Measurements from ENCODE around the gene C3orf33.

C3orf33 gene

GRCh38 chr3:155743606-155744005, 62.5 kb downstream of the C3orf33 start:
- no peak for TF ChIP-seq EZH2 (IDR thresholded peaks at IDR 0.05; ENCODE audit: borderline replicate concordance, low read depth, low read length, severe bottlenecking)
- TF ChIP-seq CTCF (IDR thresholded peaks at IDR 0.05; ENCODE audit: borderline replicate concordance, extremely low read depth, low read length, poor library complexity, severe bottlenecking), result no peak
- H3K9ac ChIP-seq (ENCODE audit: low read depth, low read length), result peak overlapping the region; percentile 63
- no peaks in the 10 kb centered on the region for H3K79me2 ChIP-seq (ENCODE audit: insufficient read depth, low read length)
- peaks cover 18% of the 10 kb centered on the region for H3K4me1 ChIP-seq (ENCODE audit: insufficient read depth, low read length)
- no peaks in the 10 kb centered on the region for H4K20me1 ChIP-seq (ENCODE audit: insufficient read depth, low read length)
- H3K4me3 ChIP-seq (ENCODE audit: low read depth in 1 of 2, low read length in 2 of 2), result peak overlapping the region; percentile 48 to 78; a peak in 3 of 4 replicates
- H3K36me3 ChIP-seq (ENCODE audit: insufficient read depth, low read length), result no peaks in the 10 kb centered on the region
- no peaks in the 10 kb centered on the region for H3K9me3 ChIP-seq (ENCODE audit: insufficient read depth, low read length, severe bottlenecking)
- ATAC-seq (ENCODE audit: insufficient read depth, low read depth) (no peak), DNase-seq (no peak)
- no peak overlapping the region for H3K27ac ChIP-seq (ENCODE audit: low read length)
- H3K27me3 ChIP-seq (ENCODE audit: insufficient read depth, low read length, poor library complexity), result peaks cover 27% of the 10 kb centered on the region
- H3K4me2 ChIP-seq (ENCODE audit: insufficient read depth, low read length), result peak overlapping the region; percentile 99
- peak overlapping the region; percentile 96 for H2AFZ ChIP-seq (ENCODE audit: low read depth, low read length)

- Histone ChIP-seq H3K27ac (ENCODE audit: low read length) (no peak overlapping the region), H3K36me3 (ENCODE audit: insufficient read depth, low read length) (no peaks in the 10 kb centered on the region), H4K20me1 (ENCODE audit: insufficient read depth, low read length) (no peaks in the 10 kb centered on the region), H3K4me3 (ENCODE audit: low read depth in 1 of 2, low read length in 2 of 2) (no peak overlapping the region), H3K4me1 (ENCODE audit: insufficient read depth, low read length) (peaks cover 18% of the 10 kb centered on the region), H3K9me3 (ENCODE audit: insufficient read depth, low read length, severe bottlenecking) (no peaks in the 10 kb centered on the region), H3K27me3 (ENCODE audit: insufficient read depth, low read length, poor library complexity) (peaks cover 27% of the 10 kb centered on the region), H2AFZ (ENCODE audit: low read depth, low read length) (no peak overlapping the region), H3K79me2 (ENCODE audit: insufficient read depth, low read length) (no peaks in the 10 kb centered on the region), H3K9ac (ENCODE audit: low read depth, low read length) (no peak overlapping the region), H3K4me2 (ENCODE audit: insufficient read depth, low read length) (no peak overlapping the region)
- ATAC-seq (ENCODE audit: insufficient read depth, low read depth), result no peak
- DNase-seq, result no peak
- no peak for TF ChIP-seq EZH2 (IDR thresholded peaks at IDR 0.05; ENCODE audit: borderline replicate concordance, low read depth, low read length, severe bottlenecking)
- no peak for TF ChIP-seq CTCF (IDR thresholded peaks at IDR 0.05; ENCODE audit: borderline replicate concordance, extremely low read depth, low read length, poor library complexity, severe bottlenecking)
Observed at GRCh38 chr3:155742349-155742965, 63.6 kb downstream of the C3orf33 start.

DNA sequence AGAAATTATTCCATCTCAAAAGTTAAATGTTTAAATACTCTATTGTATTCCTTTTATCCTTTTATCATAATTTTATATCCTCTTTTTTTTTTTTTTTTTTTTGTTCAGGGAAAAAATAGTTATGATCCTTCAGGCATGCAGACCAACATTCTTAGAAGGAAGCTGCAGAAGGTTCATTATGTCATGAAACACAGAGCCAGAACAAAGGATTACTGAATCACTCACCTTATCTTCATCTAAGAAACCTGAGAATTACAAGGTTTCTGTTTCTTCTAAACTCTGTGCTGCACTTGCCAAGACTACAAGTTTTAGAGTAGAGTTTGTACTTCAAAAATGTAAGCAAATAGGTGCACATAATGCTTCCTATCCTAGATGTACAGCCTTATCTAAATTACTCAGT, 64.5 kb downstream of the C3orf33 start:
- H3K9ac ChIP-seq (ENCODE audit: low read depth, low read length), result no peak overlapping the region
- TF ChIP-seq EZH2 (IDR thresholded peaks at IDR 0.05; ENCODE audit: borderline replicate concordance, low read depth, low read length, severe bottlenecking) (no peak), CTCF (IDR thresholded peaks at IDR 0.05; ENCODE audit: borderline replicate concordance, extremely low read depth, low read length, poor library complexity, severe bottlenecking) (no peak)
- H4K20me1 ChIP-seq (ENCODE audit: insufficient read depth, low read length), result no peaks in the 10 kb centered on the region
- H3K4me1 ChIP-seq (ENCODE audit: insufficient read depth, low read length), result peaks cover 18% of the 10 kb centered on the region
- peaks cover 27% of the 10 kb centered on the region for H3K27me3 ChIP-seq (ENCODE audit: insufficient read depth, low read length, poor library complexity)
- H3K4me2 ChIP-seq (ENCODE audit: insufficient read depth, low read length), result no peak overlapping the region
- no peaks in the 10 kb centered on the region for H3K79me2 ChIP-seq (ENCODE audit: insufficient read depth, low read length)
- no peak overlapping the region for H3K27ac ChIP-seq (ENCODE audit: low read length)
- H3K9me3 ChIP-seq (ENCODE audit: insufficient read depth, low read length, severe bottlenecking), result no peaks in the 10 kb centered on the region
- no peak for DNase-seq
- H3K4me3 ChIP-seq (ENCODE audit: low read depth in 1 of 2, low read length in 2 of 2), result no peak overlapping the region
- no peaks in the 10 kb centered on the region for H3K36me3 ChIP-seq (ENCODE audit: insufficient read depth, low read length)
- no peak overlapping the region for H2AFZ ChIP-seq (ENCODE audit: low read depth, low read length)
- ATAC-seq (ENCODE audit: insufficient read depth, low read depth), result no peak

Data from DND-41 (cell line).